HG02840 (cell line): ENCODE results near the gene LDHB.
"Not testable (repeated sequence)": the region's sequence is repeated elsewhere in the genome, so short reads cannot be mapped to it uniquely, and the experiment has no call there.

Experiments
- ATAC-seq: cut with Tn5 transposase; IDR thresholded peaks from one replicate; pipeline ENCODE4 v1.9.1; 2021; ENCODE audit warnings: mild to moderate bottlenecking, moderate library complexity, moderate number of reproducible peaks; ENCODE audit not compliant: unreplicated experiment, low FRiP score

LDHB gene

DNA sequence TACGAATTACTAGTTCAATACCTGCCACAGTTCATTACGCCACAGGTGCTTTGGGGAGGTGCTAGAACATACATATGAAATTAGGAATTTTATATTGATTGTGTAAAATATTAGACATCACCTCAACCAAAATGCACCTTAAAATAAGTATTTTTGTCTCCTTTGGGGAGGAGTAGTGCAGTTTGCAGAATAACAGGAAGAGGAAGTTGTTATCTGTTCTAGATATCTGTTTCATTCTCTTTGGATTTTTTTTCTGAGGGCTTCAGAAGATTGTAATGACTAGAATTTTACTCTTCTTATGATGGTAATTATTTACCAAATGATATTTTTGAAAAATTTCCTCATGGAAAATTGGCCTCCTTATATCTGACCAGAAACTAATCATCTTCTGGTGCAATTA lies 43.1 kb downstream of the LDHB start:
- ATAC-seq, result no peak

DNA sequence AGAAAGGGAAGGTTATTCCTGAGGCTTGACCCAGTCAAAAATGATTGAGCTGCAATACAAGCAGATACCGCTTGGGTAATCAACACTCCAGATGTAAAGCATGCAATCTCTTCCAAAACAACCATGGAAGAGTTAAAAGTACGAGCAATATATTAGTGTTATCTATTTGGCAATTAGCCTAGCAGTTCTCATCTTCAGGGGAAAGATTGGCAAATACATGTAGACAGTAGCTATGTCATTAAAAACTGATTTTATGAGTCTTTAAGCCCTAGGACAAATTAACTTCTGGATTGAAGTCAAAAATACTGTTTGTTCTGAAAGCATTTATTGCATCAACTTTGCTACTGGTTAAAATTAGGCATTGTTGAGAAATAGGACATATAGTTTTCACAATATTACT lies 43.7 kb downstream of the LDHB start:
- no peak for ATAC-seq

- no peak for ATAC-seq
These were observed 49.4 kb downstream of the LDHB start for GRCh38 chr12:21608196-21608595.

DNA sequence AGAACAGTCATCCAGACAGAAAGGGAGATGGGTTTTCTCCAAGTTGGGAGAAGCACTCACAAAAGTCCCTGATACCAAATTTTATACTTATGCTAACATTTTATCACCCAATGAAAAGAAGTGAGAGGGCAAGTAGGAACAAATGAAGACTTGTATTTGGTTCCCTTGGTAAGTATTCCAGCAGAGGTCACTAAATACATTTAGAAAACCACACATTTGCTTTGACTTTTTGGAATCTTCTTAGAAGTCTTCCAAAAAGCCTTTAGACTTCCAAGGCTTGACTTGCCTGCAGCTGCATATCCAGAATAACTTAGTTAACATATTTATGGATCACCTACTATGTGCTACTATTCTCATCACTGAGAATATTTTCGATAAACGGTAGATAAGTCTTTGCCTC lies 49.9 kb downstream of the LDHB start:
- no peak for ATAC-seq

GRCh38 chr12:21606175-21606574 lies 51.5 kb downstream of the LDHB start:
- ATAC-seq, result no peak

DNA sequence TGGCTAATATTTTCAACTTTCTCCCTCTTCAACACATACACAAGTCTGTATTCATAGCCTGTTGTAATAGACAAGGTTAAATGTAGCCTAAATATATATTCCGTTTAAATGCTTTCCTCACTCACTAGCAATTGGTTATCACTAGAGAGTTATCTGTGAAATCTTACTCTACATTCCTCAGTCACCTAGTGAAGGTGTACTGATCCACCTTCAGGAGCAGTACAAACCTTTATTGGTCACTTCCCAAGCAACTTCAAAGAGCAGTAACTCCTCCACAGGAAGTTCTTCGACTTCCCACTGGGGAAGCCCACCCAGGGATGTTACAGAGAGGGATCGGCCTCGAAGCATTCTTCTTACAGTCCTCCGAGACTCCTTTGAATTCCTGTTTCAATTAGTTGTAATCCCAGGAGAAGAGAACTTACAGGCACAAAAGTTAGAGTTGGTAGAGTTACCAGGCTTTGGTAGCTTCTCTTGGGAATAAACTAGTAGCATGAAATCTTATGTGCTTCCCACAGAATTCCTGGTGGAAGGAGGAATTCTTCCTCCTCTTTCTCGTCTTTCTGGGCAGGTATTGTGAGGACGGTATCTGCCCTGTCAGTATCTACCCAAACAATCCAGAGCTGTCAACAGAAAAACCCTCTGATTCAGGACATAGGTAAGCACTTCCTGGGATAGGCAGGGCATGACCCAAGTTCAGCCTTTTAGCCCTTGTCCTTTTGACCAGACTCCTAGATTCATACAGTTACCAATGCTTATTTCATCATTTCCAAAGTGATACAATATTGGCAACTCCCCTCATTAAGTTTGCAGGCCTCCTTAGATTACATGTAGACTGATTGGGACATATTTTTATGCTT lies 53.2 kb downstream of the LDHB start, which contains the start of gene GYS2:
Gene GYS2, minus strand, starts transcription at position 603 of the 857 bp plus-strand sequence. Its CDS starts 255 bp downstream, at position 348.
- no peak for ATAC-seq

DNA sequence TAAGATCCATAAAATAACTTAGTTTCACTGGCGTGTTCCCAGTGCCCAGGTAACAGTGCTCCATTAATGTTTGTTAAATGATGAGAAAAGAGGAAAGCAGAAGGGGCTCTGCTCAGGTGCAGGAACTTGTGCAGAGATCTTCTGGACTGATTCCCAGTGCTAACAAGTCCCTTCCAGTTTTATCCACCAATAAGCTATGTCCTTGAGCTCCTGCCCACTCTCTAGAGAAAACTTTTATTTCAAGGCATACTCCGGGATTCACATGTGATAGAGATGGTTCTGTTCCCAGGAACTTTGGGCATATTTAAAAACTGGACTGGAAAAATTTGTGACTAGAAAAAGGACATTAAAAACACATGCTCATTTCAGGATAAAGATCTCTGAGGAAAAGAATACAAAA lies 54.9 kb downstream of the LDHB start:
- ATAC-seq, result no peak

DNA sequence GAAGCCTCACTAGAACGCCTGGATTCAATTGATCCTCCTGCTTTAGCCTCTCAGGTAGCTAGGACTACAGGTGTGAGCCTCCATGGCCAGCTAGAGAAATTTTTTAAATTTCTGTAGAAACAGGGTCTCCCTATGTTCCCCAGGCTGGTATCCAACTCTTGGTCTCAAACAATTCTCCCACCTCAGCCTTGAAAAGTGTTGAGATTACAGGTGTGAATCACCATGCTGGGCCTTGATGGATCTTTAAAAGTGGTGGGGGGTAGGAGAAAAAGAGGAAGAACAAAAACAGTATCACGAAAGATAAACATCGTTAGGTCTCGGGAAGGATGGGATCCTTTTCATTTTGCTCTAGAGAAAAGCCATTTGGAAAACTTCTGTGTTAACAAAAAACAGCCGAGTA lies 57.4 kb downstream of the LDHB start:
- no peak for ATAC-seq

GRCh38 chr12:21599143-21599999 lies 58.3 kb downstream of the LDHB start:
- ATAC-seq, result no peak

GRCh38 chr12:21598651-21599050 lies 59.0 kb downstream of the LDHB start:
- ATAC-seq, result no peak

DNA sequence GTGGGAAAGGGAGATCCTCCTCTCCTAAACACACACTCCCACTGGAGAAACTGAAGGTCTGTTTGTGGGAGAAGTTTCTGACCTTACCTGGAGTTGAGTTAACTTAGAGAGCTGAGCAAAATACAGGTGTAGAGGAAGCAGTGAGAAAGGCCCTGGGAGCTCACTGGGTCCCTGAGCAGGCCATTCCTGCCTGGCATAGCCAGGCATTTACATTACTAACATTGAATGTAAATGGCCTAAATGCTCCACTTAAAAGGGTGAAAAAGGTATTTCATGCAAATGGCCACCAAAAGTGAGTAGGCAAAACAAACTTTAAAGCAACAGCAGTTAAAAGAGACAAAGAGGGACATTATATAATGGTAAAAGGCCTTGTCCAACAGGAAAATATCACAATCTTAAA lies 62.3 kb downstream of the LDHB start:
- ATAC-seq, result not testable (repeated sequence)

- ATAC-seq, result no peak
These were observed 72.2 kb downstream of the LDHB start for GRCh38 chr12:21585485-21585884.
